ENCODE results near the gene C1orf94. TPM values are rescaled to one million over a fixed set of nuclear protein-coding genes. Genes with fewer than 3 reads are reported as not detected.

Gene C1orf94
- total RNA-seq, 1 experiment from 2014 or later, result 6.0 TPM

- CTCF ChIA-PET, result interaction anchor here (1.1 kb wide), 1 partner anchor 384 kb away, joined by 4 read pairs; no protein-coding TSS in a partner anchor
- H3K36me3 Mint-ChIP-seq, result no peaks in the 10 kb centered on the region
- no peaks in the 10 kb centered on the region for H3K9me3 Mint-ChIP-seq
- peak; percentile 61; the same call in 1 of the 2 replicates for ATAC-seq
- H3K4me1 Mint-ChIP-seq, result no peaks in the 10 kb centered on the region
- POLR2A ChIA-PET, result interaction anchor here (1.1 kb wide), 1 partner anchor 25 kb away, joined by 3 read pairs; no protein-coding TSS in a partner anchor
- no peak overlapping the region for H3K27ac Mint-ChIP-seq
- no peak for DNase-seq (ENCODE audit: low spot score)
- no peaks in the 10 kb centered on the region; the same call in 1 of the 2 replicates for H3K27me3 Mint-ChIP-seq (ENCODE audit: low read depth)
- H3K4me3 Mint-ChIP-seq, result no peak overlapping the region
- TF ChIP-seq PREB (CRISPR knock-in tag; IDR thresholded peaks at IDR 0.05; ENCODE audit: borderline replicate concordance), result no peak
- TF ChIP-seq ZNF138 (CRISPR knock-in tag; conservative IDR thresholded peaks at IDR 0.05), result no peak
Measured at GRCh38 chr1:34213956-34214355, 37.2 kb downstream of the C1orf94 start.

- ChIA-PET POLR2A (no interaction called here), CTCF (no interaction called here)
- no peaks in the 10 kb centered on the region for H3K36me3 Mint-ChIP-seq
- H3K4me3 Mint-ChIP-seq, result no peak overlapping the region
- ATAC-seq (no peak), DNase-seq (ENCODE audit: low spot score) (no peak)
- peaks cover 18% of the 10 kb centered on the region for H3K27me3 Mint-ChIP-seq (ENCODE audit: low read depth)
- TF ChIP-seq EMX1 (CRISPR knock-in tag; IDR thresholded peaks at IDR 0.05) (no peak), ATF3 (CRISPR knock-in tag; conservative IDR thresholded peaks at IDR 0.05) (no peak), ZNF671 (CRISPR knock-in tag; IDR thresholded peaks at IDR 0.05) (no peak), SMAD3 (CRISPR knock-in tag; IDR thresholded peaks at IDR 0.05; ENCODE audit: borderline replicate concordance) (no peak), FOXK1 (CRISPR knock-in tag; IDR thresholded peaks at IDR 0.05) (no peak), SMAD4 (CRISPR knock-in tag; IDR thresholded peaks at IDR 0.05) (no peak), TEAD1 (CRISPR knock-in tag; IDR thresholded peaks at IDR 0.05) (no peak), USF2 (CRISPR knock-in tag; IDR thresholded peaks at IDR 0.05) (no peak), NR1H2 (CRISPR knock-in tag; IDR thresholded peaks at IDR 0.05) (no peak), ZNF532 (CRISPR knock-in tag; IDR thresholded peaks at IDR 0.05; ENCODE audit: borderline replicate concordance) (no peak), E2F5 (CRISPR knock-in tag; IDR thresholded peaks at IDR 0.05) (no peak), TCF7 (CRISPR knock-in tag; IDR thresholded peaks at IDR 0.05; ENCODE audit: low read depth) (no peak), ZNF416 (CRISPR knock-in tag; IDR thresholded peaks at IDR 0.05) (no peak), JAZF1 (CRISPR knock-in tag; IDR thresholded peaks at IDR 0.05) (no peak)
- H3K4me1 Mint-ChIP-seq, result peaks cover 6% of the 10 kb centered on the region; the same call in 1 of the 2 replicates
- H3K9me3 Mint-ChIP-seq, result peaks cover 11% of the 10 kb centered on the region
- no peak overlapping the region for H3K27ac Mint-ChIP-seq
Measured at GRCh38 chr1:34231441-34231840, 54.7 kb downstream of the C1orf94 start.

Data from WTC11 (cell line).